ENCODE data around the gene AGPS.
"Not testable (repeated sequence)": the region's sequence is repeated elsewhere in the genome, so short reads cannot be mapped to it uniquely, and the experiment has no call there.

The AGPS gene

DNA sequence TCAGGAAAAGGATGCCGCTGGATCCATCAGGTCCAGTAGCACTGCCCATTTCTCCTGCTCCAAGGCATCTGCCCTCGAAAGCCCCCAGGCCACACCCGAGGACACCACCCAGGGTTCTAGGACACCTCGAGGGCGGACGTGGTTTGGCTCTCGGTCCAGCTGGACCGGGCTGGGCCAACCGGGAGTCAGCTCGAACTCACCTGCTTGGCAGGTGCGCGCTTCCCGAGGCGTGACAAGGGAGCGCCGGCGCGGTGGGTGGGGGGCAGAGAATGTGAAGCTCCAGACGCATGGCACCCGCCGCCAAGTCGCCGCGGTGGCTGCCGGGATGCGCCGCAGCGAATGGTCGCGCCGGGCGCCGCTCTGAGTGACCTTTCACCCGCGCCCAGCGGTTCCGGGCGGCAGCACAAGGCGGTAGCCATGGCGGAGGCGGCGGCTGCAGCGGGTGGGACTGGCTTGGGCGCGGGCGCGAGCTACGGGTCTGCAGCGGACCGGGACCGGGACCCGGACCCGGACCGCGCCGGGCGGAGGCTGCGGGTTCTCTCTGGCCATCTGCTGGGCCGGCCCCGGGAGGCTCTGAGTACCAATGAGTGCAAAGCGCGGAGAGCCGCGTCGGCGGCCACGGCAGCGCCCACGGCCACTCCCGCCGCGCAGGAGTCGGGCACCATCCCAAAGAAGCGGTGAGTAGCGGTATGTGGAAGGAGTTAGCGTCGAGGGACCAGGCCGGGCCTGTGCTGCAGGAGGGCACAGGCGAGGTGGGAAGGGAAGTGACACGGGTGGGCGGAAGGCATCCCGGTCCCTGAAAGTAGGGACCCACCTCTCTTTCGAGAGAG is at the start of gene AGPS:
Gene AGPS (plus strand): TSS at position 401 of the 830 bp plus-strand sequence. CDS start 17 bp downstream, at position 418.
- peak; percentile 87 for DNase-seq

DNA sequence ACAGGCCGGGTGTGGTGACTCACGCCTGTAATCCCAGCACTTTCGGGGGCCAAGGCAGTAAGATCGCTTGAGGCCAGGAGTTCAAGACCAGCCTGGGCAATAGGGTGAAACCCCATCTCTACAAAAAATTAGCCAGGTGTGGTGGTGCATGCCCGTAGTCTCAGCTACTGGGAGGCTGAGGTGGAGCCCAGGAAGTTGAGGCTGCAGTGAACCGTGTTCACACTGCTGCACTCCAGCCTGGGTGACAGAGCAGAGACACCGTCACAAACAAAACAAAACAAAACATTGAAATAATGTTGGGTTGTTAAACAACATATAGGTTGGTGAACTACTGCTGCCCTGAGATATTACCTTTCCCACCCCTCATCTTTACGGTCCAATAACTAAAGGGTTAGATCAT is 48.8 kb upstream of the AGPS start:
- DNase-seq, result no peak

- DNase-seq, result no peak
These were observed 48.3 kb upstream of the AGPS start for GRCh38 chr2:177344316-177344715.

GRCh38 chr2:177346192-177346591 is 46.4 kb upstream of the AGPS start:
- DNase-seq, result no peak

DNA sequence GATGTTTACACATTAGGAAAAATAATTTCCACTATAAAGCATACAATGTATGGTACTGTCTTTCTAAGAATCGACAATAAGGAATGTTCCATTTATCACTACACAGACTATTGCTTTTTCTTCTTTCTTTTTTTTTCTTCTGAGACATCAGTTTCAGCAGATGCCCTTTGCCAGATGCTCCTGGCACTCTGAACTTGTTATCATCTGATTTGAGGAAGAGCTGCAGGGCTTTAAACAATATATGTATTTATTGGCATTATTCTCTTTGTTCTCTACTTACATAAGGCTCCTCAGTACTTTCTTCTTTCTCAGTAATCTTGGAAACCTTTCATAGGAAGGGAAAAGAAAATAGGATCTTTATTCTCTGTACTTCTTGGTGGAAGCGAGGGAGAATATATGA is 45.0 kb upstream of the AGPS start:
- no peak for DNase-seq

DNA sequence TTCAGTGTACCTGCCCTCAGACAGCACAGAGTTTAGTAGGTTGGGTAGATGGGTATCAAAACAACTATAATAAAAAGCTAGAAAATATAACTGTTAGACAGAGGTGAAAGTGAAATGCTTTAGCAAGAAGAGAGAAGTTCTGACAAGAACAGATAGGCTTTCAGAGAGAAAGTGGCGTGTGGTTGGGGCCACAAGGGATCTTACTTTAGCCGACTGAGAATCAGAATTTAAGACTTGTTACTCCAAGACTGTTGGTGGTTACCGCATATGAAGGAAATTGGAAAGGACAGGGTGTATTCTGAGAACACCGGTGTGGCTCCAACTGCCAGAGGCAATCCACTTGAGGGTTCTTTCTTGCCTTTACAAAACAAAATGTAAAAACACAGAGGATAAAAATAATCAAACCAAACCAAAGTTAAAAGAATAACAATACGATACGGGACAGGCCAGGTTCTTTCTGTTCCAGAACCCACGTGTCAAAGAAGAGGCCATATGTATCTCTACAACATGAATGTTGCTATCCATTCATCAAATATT is 44.4 kb upstream of the AGPS start:
- no peak for DNase-seq

GRCh38 chr2:177348733-177349693 is 43.6 kb upstream of the AGPS start:
- DNase-seq, result no peak

DNA sequence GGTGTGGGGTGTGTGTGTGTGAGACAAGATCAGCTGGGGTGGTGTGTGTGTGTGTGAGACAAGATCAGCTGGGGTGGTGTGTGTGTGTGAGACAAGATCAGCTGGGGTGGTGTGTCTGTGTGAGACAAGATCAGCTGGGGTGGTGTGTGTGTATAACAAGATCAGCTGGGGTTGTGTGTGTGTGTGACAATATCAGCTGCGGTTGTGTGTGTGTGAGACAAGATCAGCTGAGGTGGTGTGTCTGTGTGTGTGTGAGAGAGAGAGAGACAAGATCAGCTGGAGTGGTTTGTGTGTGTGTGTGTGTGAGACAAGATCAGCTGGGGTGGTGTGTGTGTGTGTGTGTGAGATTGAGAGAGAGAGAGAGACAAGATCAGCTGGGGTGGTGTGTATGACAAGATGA is 41.9 kb upstream of the AGPS start:
- not testable (repeated sequence) for DNase-seq

GRCh38 chr2:177351121-177351520 is 41.5 kb upstream of the AGPS start:
- not testable (repeated sequence) for DNase-seq

GRCh38 chr2:177352441-177353186 is 40.0 kb upstream of the AGPS start:
- DNase-seq, result peak; percentile 65

DNA sequence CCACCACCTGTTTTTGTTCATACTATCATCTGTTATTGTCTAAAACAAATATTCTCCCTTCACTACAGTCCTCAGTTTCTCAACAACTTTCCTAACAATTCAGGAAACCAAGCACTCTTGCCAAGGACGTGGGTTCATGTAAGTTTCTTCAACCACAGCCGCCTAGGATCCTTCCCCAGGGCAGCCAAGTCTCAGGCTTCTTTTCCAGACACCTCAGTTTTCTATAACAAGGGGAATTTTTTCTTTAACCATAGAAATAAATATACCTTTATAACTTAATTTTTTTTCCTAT is 39.4 kb upstream of the AGPS start:
- DNase-seq, result no peak

GRCh38 chr2:177354541-177354940 is 38.0 kb upstream of the AGPS start:
- DNase-seq, result not testable (repeated sequence)

GRCh38 chr2:177355874-177356273 is 36.7 kb upstream of the AGPS start:
- DNase-seq, result no peak

- DNase-seq, result no peak
These were observed 32.6 kb upstream of the AGPS start for GRCh38 chr2:177359836-177360595.

DNA sequence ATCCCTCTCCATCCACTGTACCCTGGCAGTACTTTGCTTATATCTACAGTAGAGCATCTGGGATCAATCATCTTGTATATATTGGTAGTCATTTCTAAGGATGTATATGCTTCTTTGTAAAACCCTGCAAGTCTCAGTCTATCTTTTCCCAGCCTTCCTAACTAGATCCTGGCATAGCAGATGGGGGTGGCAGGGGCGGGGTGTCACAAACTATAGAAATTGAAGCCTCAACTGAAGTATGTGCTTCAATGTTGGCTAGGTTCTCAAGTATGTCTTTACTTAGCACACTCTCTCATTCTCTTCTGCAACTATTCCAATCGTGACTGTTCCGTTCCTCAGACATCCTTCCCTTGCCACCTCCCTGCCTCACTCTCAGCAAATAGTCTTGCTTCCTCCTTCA is 30.1 kb upstream of the AGPS start:
- no peak for DNase-seq

DNA sequence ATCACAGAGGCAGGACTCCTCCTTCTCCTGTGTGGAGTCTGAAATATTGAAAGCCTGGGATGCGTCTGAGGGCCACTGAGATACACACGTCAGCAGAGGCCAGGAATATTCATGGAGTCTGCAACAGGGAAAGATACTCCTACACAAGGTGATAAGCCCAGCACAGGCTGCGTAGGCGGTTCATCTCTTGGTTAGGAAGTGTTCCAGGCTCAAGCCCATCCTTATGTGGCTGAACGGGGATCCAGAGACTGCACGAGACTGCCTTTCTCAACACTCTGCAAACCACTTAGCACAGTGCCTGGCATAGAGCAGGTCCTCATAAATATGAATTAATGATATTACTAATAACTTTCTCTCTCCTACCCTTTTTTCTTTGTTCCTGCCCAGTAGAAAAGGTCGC is 29.2 kb upstream of the AGPS start:
- DNase-seq, result no peak

DNA sequence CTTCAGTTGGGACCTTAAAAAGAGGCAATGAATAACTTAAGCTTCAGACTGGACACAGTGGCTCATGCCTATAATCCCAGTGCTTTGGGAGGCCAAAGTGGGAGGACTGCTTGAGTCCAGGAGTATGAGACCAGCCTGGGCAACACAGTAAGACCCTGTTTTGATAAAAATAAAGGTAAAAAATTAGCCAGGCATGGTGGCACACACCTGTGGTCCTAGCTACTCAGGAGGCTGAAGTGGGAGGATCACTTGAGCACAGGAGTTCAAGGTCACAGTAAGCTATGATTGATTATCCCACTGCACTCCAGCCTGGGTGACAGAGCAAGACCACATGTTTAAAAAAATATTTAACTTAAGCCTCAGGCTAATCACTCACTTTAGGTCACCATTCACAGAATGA is 26.8 kb upstream of the AGPS start:
- DNase-seq, result not testable (repeated sequence)

DNA sequence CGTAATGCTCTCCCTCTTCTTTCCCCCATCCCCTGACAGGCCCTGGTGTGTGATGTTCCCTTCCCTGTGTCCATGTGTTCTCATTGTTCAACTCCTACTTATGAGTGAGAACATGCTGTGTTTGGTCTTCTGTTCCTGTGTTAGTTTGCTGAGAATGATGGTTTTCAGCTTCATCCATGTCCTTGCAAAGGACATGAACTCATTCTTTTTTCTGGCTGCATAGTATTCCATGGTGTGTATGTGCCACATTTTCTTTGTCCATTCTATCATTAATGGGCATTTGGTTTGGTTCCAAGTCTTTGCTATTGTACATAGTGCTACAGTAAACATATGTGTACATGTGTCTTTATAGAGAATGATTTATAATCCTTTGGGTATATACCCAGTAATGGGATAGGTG is 24.6 kb upstream of the AGPS start:
- DNase-seq, result not testable (repeated sequence)

DNA sequence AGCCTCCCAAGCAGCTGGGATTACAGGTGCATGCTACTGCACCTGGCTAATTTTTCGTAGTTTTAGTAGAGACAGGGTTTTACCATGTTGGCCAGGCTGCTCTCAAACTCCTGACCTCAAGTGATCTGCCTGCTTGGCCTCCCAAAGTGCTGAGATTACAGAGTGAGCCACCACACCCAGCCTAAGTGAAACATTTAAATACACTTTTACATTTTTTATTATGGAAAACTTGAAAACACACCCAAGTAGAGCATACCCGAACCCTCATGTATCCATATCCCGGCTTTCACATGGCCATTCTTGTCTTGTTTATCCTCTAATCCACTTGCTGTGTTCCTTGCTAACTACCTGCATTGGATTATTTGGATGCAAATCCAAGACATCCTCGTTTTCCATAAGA is 13.2 kb upstream of the AGPS start:
- no peak for DNase-seq

DNA sequence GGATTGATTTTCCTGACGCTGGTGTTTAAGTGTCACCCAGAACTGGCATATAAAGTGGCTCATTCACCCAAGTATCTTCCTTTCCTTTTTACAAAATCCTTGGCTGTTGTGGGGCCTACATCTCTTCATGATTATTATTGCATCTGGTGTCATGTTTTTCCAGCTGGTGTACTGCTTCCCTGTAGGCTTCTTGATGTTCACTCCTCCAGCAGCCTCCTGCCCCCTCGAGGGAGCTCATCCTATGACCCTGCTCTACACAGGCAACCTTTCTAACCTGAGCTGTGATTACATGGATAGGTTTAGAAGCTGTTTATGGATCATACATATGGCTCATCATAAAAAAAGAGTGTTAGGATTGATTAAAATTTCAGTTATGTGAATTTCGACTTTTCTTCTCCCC is 12.4 kb upstream of the AGPS start:
- DNase-seq, result no peak

DNA sequence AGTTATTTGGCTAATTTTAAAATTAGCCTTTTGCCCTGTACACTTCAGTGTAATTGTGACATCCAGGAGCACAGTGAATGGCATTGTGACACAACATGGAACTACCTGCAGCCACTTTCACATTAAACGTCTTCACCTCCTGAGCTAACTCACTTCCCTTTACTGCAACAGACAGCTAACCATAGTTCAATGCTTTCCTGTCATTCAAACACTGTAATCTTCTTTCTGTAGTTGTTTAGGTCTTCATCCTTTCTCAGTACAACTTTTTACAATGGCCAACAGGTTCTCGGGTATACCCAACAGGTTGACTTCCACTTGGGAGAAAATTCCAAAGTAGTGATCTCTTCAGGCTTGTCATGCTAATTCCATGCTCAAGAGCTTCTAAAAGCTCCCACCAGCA is 8.6 kb upstream of the AGPS start:
- DNase-seq, result no peak

DNA sequence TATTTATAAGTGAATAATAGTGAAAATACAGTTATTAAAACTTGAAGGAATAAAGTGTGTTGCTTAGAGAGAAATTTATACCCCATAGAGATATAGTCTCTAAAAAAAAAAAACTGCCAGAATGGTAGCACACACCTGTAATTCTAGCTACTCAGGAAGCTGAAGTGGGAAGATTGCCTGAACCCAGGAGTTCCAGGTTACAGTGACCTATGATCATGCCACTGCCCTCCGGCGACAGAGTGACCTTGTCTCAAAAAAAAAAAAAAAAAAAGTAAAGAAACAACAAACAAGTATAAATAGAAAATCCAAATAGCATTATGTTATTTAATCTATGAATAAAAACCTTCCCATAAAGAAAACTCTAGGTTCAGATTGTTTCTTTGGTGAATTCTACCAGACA is 7.4 kb upstream of the AGPS start:
- no peak for DNase-seq
